PC-3 (cell line): ENCODE results near the gene SRI. TPM values are rescaled to one million over a fixed set of nuclear protein-coding genes. Genes with fewer than 3 reads are reported as not detected.

Source experiments
- ATAC-seq: fragments of 200-7000 bp; cut with Tn5 transposase; 2 replicates; pipeline ENCODE4 v1.9.1; 2020; ENCODE audit warnings: mild to moderate bottlenecking, moderate library complexity
- BruUV-seq: library from RNA; stranded (reverse); fragments of 400-500 nt; replicated peaks from 2 replicates; lab custom pipeline; 2021; lab: Mats Ljungman, UMichigan
- CTCF ChIA-PET: fragments of 300-600 bp; sonication (Branson Sonifier 250); formaldehyde crosslinking; loops from one replicate; lab custom pipeline; 2022; ENCODE audit warnings: antibody characterized with exemption; lab: Charles Lee
- POLR2A ChIA-PET: fragments of 300-600 bp; sonication (Branson Sonifier 250); formaldehyde crosslinking; loops from one replicate; lab custom pipeline; 2022; ENCODE audit warnings: antibody characterized with exemption; ENCODE audit not compliant: unreplicated experiment; lab: Charles Lee
- DNase-seq: peaks from one replicate; pipeline ENCODE4 v3.0.0-alpha.2; 2015
- H2AFZ ChIP-seq: fragments of 300-600 bp; sonication (generic); 2 replicates; pipeline ENCODE4 v1.6.0; 2016; ENCODE audit warnings: antibody characterized with exemption, low read length
- H3F3A ChIP-seq: fragments of 300-600 bp; sonication (generic); one replicate; pipeline ENCODE4 v1.6.0; 2017; ENCODE audit warnings: antibody characterized with exemption, low read length, control low read depth, mild to moderate bottlenecking; ENCODE audit not compliant: unreplicated experiment
- H3K27ac ChIP-seq: fragments of 300-600 bp; sonication (generic); 2 replicates; pipeline ENCODE4 v1.5.1; 2016; ENCODE audit warnings: mild to moderate bottlenecking, low read length
- H3K27me3 ChIP-seq: fragments of 300-600 bp; sonication (generic); 2 replicates; pipeline ENCODE4 v1.6.1; 2016; ENCODE audit warnings: low read length, mixed read lengths
- H3K36me3 ChIP-seq: fragments of 300-600 bp; sonication (generic); 2 replicates; pipeline ENCODE4 v1.6.1; 2016; ENCODE audit warnings: low read depth, mixed run types, low read length, mixed read lengths
- H3K4me1 ChIP-seq: fragments of 300-600 bp; sonication (generic); 2 replicates; pipeline ENCODE4 v1.5.1; 2016; ENCODE audit warnings: low read length; ENCODE audit not compliant: insufficient read depth
- H3K4me2 ChIP-seq: fragments of 300-600 bp; sonication (generic); 2 replicates; pipeline ENCODE4 v1.6.0; 2016; ENCODE audit warnings: low read length
- H3K4me3 ChIP-seq: fragments of 300-600 bp; sonication (generic); 2 replicates; pipeline ENCODE4 v1.5.1; 2016; ENCODE audit warnings: mild to moderate bottlenecking, low read length, mixed read lengths
- H3K79me2 ChIP-seq: fragments of 300-600 bp; sonication (generic); 2 replicates; pipeline ENCODE4 v1.6.1; 2017; ENCODE audit warnings: low read length, mixed read lengths
- H3K9ac ChIP-seq: fragments of 300-600 bp; sonication (generic); 2 replicates; pipeline ENCODE4 v1.6.0; 2016; ENCODE audit warnings: mild to moderate bottlenecking, low read length
- H3K9me2 ChIP-seq: fragments of 300-600 bp; sonication (generic); replicated peaks from 2 replicates; pipeline ENCODE4 v1.6.1; 2016; ENCODE audit warnings: mixed run types, low read length, mixed read lengths
- H3K9me3 ChIP-seq: fragments of 300-600 bp; sonication (generic); 2 replicates; pipeline ENCODE4 v1.6.1; 2016; ENCODE audit warnings: low read length, mixed read lengths
- H4K20me1 ChIP-seq: fragments of 300-600 bp; sonication (generic); 2 replicates; pipeline ENCODE4 v1.6.1; 2016; ENCODE audit warnings: low read length, mixed read lengths
- CTCF ChIP-seq: fragments of 300-600 bp; sonication (generic); conservative IDR thresholded peaks from 2 replicates; pipeline ENCODE4 v1.5.1; 2017; ENCODE audit warnings: antibody characterized with exemption, low read depth, mild to moderate bottlenecking, low read length
- EZH2 ChIP-seq: fragments of 300-600 bp; sonication (generic); IDR thresholded peaks from one replicate; pipeline ENCODE4 v1.6.1; 2017; ENCODE audit warnings: antibody characterized with exemption, mild to moderate bottlenecking, low read length; ENCODE audit not compliant: unreplicated experiment
- EZH2phosphoT487 ChIP-seq: fragments of 300-600 bp; sonication (generic); IDR thresholded peaks from 2 replicates; pipeline ENCODE4 v1.6.1; 2018; ENCODE audit warnings: mild to moderate bottlenecking, antibody characterized with exemption, low read length, borderline replicate concordance
- intact Hi-C: fragments of 100-400 bp; cut with micrococcal nuclease; formaldehyde crosslinking; loops from 2 replicates; pipeline ENCODE4 v1.9.0; 2023
- total RNA-seq: library from RNA; depleted of rRNA; stranded (reverse); fragments of >200 nt; gene quantifications from 2 replicates; pipeline ENCODE4 v1.2.3, GENCODE V29; 2014

SRI gene
- total RNA-seq, 1 experiment from 2014 or later, result 151 TPM

- Histone ChIP-seq H4K20me1 (no peaks in the 10 kb centered on the region), H3K79me2 (no peaks in the 10 kb centered on the region), H3K27ac (no peak overlapping the region), H3K4me1 (no peaks in the 10 kb centered on the region), H3K4me2 (no peak overlapping the region), H3K9me2 (no peaks in the 10 kb centered on the region), H2AFZ (no peak overlapping the region), H3K36me3 (no peaks in the 10 kb centered on the region), H3K9ac (no peak overlapping the region), H3K9me3 (no peaks in the 10 kb centered on the region), H3K27me3 (no peaks in the 10 kb centered on the region), H3F3A (no peaks in the 10 kb centered on the region), H3K4me3 (no peak overlapping the region)
- no TSS peak for BruUV-seq
- intact Hi-C loops, result no loop called here
- ChIA-PET CTCF (no interaction called here), POLR2A (no interaction called here)
- TF ChIP-seq EZH2phosphoT487 (no peak), CTCF (no peak), EZH2 (no peak)
- ATAC-seq, result no peak
- no peak for DNase-seq
Measured at GRCh38 chr7:88191911-88192310, 27.9 kb downstream of the SRI start.

GRCh38 chr7:88185650-88186049 lies 34.2 kb downstream of the SRI start:
- no peak for DNase-seq
- H3K4me1 ChIP-seq, result peaks cover 17% of the 10 kb centered on the region
- no peak for ATAC-seq
- TF ChIP-seq EZH2, result no peak
- no peak for TF ChIP-seq CTCF
- TF ChIP-seq EZH2phosphoT487, result no peak
- H3K9me2 ChIP-seq, result no peaks in the 10 kb centered on the region
- H4K20me1 ChIP-seq, result no peaks in the 10 kb centered on the region
- ChIA-PET CTCF (interaction anchor here (1.4 kb wide), 1 partner anchor 57 kb away, joined by 4 read pairs; no protein-coding TSS in a partner anchor), POLR2A (no interaction called here)
- no peaks in the 10 kb centered on the region for H3K27me3 ChIP-seq
- no peaks in the 10 kb centered on the region for H3F3A ChIP-seq
- no peak overlapping the region for H3K9ac ChIP-seq
- 0 out of 2 replicates have a peak overlapping the region, but pooled peaks have one; percentile 55 for H3K27ac ChIP-seq
- no peaks in the 10 kb centered on the region for H3K36me3 ChIP-seq
- H2AFZ ChIP-seq, result no peak overlapping the region
- intact Hi-C loops, result no loop called here
- H3K4me2 ChIP-seq, result peak overlapping the region; percentile 60
- no peak overlapping the region for H3K4me3 ChIP-seq
- BruUV-seq, result no TSS peak
- H3K9me3 ChIP-seq, result no peaks in the 10 kb centered on the region
- H3K79me2 ChIP-seq, result no peaks in the 10 kb centered on the region

GRCh38 chr7:88184848-88185304 lies 35.0 kb downstream of the SRI start:
- peak overlapping the region; percentile 65 for H2AFZ ChIP-seq
- BruUV-seq, result no TSS peak
- ATAC-seq (peak; percentile 80), DNase-seq (peak; percentile 61)
- no peaks in the 10 kb centered on the region for H3K9me2 ChIP-seq
- ChIA-PET POLR2A (no interaction called here), CTCF (interaction anchor here (1.4 kb wide), 1 partner anchor 58 kb away, joined by 4 read pairs; no protein-coding TSS in a partner anchor)
- no peaks in the 10 kb centered on the region for H3K79me2 ChIP-seq
- H4K20me1 ChIP-seq, result no peaks in the 10 kb centered on the region
- no peaks in the 10 kb centered on the region for H3K27me3 ChIP-seq
- H3K36me3 ChIP-seq, result no peaks in the 10 kb centered on the region
- peak overlapping the region; percentile 60 for H3K4me2 ChIP-seq
- TF ChIP-seq EZH2 (no peak), CTCF (no peak), EZH2phosphoT487 (no peak)
- no peak overlapping the region for H3K9ac ChIP-seq
- no peaks in the 10 kb centered on the region for H3F3A ChIP-seq
- peaks cover 17% of the 10 kb centered on the region for H3K4me1 ChIP-seq
- intact Hi-C loops, result no loop called here
- peak overlapping the region; percentile 55 for H3K27ac ChIP-seq
- H3K9me3 ChIP-seq, result no peaks in the 10 kb centered on the region
- no peak overlapping the region for H3K4me3 ChIP-seq
